Stimulated activated naive CD8-positive, alpha-beta T cell treated with anti-CD3 and anti-CD28 coated beads, Interleukin-15, Interleukin-2, amounts not matched to agents 100 U/mL and 50 U/mL, for 24 hours (primary cell): ENCODE measurements around the gene TSNAXIP1.

Source experiments
- ATAC-seq: fragments of 150-1000 bp; cut with Tn5 transposase; one replicate; pipeline ENCODE4 v1.10.0; 2021
- DNase-seq: peaks from one replicate; pipeline ENCODE4 v3.0.0; 2021

The TSNAXIP1 gene

GRCh38 chr16:67806428-67807147 is at the start of gene TSNAXIP1, which contains the start of gene RANBP10:
TSNAXIP1 (plus strand) TSS chr16:67806889; CDS start chr16:67807150, 261 bp downstream.
RANBP10 (minus strand) TSS chr16:67806560; CDS start chr16:67806536, 24 bp downstream.
- DNase-seq: peak; percentile 95
- ATAC-seq: peak; percentile 97

GRCh38 chr16:67758006-67758405 is 48.7 kb upstream of the TSNAXIP1 start:
- DNase-seq (no peak), ATAC-seq (no peak)

- ATAC-seq (no peak), DNase-seq (no peak)
These were observed 47.7 kb upstream of the TSNAXIP1 start for GRCh38 chr16:67758966-67759365.

- ATAC-seq (no peak), DNase-seq (no peak)
These were observed 46.3 kb upstream of the TSNAXIP1 start for GRCh38 chr16:67760206-67760955.

GRCh38 chr16:67760956-67761230 is 45.8 kb upstream of the TSNAXIP1 start:
- no peak for ATAC-seq
- no peak for DNase-seq

GRCh38 chr16:67761924-67762323 is 44.8 kb upstream of the TSNAXIP1 start:
- ATAC-seq (no peak), DNase-seq (no peak)

- no peak for DNase-seq
- no peak for ATAC-seq
These were observed 44.3 kb upstream of the TSNAXIP1 start for GRCh38 chr16:67762385-67762784.

- no peak for DNase-seq
- no peak for ATAC-seq
These were observed 43.6 kb upstream of the TSNAXIP1 start for GRCh38 chr16:67763066-67763465.

- DNase-seq: no peak
- ATAC-seq: no peak
These were observed 42.5 kb upstream of the TSNAXIP1 start for GRCh38 chr16:67764158-67764667.

GRCh38 chr16:67766291-67766690 is 40.4 kb upstream of the TSNAXIP1 start:
- ATAC-seq (no peak), DNase-seq (no peak)

- no peak for DNase-seq
- no peak for ATAC-seq
These were observed 38.7 kb upstream of the TSNAXIP1 start for GRCh38 chr16:67767953-67768352.

- ATAC-seq: no peak
- no peak for DNase-seq
These were observed 36.2 kb upstream of the TSNAXIP1 start for GRCh38 chr16:67770346-67770991.

GRCh38 chr16:67773099-67773498 is 33.6 kb upstream of the TSNAXIP1 start:
- DNase-seq (no peak), ATAC-seq (no peak)

- DNase-seq (no peak), ATAC-seq (no peak)
These were observed 32.9 kb upstream of the TSNAXIP1 start for GRCh38 chr16:67773569-67774456.

GRCh38 chr16:67774457-67774853 is 32.2 kb upstream of the TSNAXIP1 start:
- ATAC-seq (no peak), DNase-seq (no peak)

- no peak for ATAC-seq
- no peak for DNase-seq
These were observed 31.4 kb upstream of the TSNAXIP1 start for GRCh38 chr16:67775273-67775672.

- ATAC-seq: no peak
- DNase-seq: no peak
These were observed 27.3 kb upstream of the TSNAXIP1 start for GRCh38 chr16:67779256-67780014.

- DNase-seq (no peak), ATAC-seq (peak; percentile 14)
These were observed 25.7 kb upstream of the TSNAXIP1 start for GRCh38 chr16:67780847-67781564.

- no peak for DNase-seq
- no peak for ATAC-seq
These were observed 25.1 kb upstream of the TSNAXIP1 start for GRCh38 chr16:67781565-67781921.

- DNase-seq (no peak), ATAC-seq (no peak)
These were observed 23.9 kb upstream of the TSNAXIP1 start for GRCh38 chr16:67782567-67783352.
